Measurements from ENCODE around the gene SPTSSB.

The SPTSSB gene

GRCh38 chr3:161337311-161337710, 34.0 kb downstream of the SPTSSB start:
- no peak for DNase-seq

GRCh38 chr3:161336661-161337060, 34.7 kb downstream of the SPTSSB start:
- DNase-seq: no peak

GRCh38 chr3:161333696-161334095, 37.6 kb downstream of the SPTSSB start:
- peak; percentile 45 to 55 (median 47) for DNase-seq

GRCh38 chr3:161332792-161333191, 38.5 kb downstream of the SPTSSB start:
- DNase-seq: no peak

- no peak for DNase-seq
These were observed 46.3 kb downstream of the SPTSSB start for GRCh38 chr3:161325059-161325458.

- DNase-seq: no peak
These were observed 47.2 kb downstream of the SPTSSB start for GRCh38 chr3:161323926-161324621.

GRCh38 chr3:161322781-161323568, 48.3 kb downstream of the SPTSSB start:
- DNase-seq: no peak

GRCh38 chr3:161320837-161321236, 50.5 kb downstream of the SPTSSB start:
- DNase-seq: no peak

- DNase-seq: no peak
These were observed 51.5 kb downstream of the SPTSSB start for GRCh38 chr3:161319867-161320266.

GRCh38 chr3:161317077-161317476, 54.2 kb downstream of the SPTSSB start:
- DNase-seq: no peak

GRCh38 chr3:161316006-161316689, 55.2 kb downstream of the SPTSSB start:
- DNase-seq: no peak

GRCh38 chr3:161314836-161315395, 56.4 kb downstream of the SPTSSB start:
- DNase-seq: peak; percentile 32 to 45 (median 40)

GRCh38 chr3:161310649-161311423, 60.5 kb downstream of the SPTSSB start:
- DNase-seq: no peak

- peak; percentile 68 to 72 (median 68) for DNase-seq
These were observed 66.0 kb downstream of the SPTSSB start for GRCh38 chr3:161305095-161305991.

GRCh38 chr3:161296814-161297213, 74.5 kb downstream of the SPTSSB start:
- no peak for DNase-seq

GRCh38 chr3:161295325-161295724, 76.0 kb downstream of the SPTSSB start:
- DNase-seq: no peak
